Liver (tissue), 3 donors: ENCODE measurements around the gene LRRN4CL.

Experiments
- CTCF ChIP-seq: fragments of 150-350 bp; IDR thresholded peaks from 2 replicates; pipeline ENCODE4 v1.5.1; 2017; ENCODE audit warnings: improper control_type of control experiment, low read depth, low read length; ENCODE audit not compliant: missing input control
- JUND ChIP-seq, 2 donors: IDR thresholded peaks; 2 replicates each; pipeline ENCODE4 v1.6.1; 2016; ENCODE audit warnings: antibody characterized with exemption in 2 of 2
- RAD21 ChIP-seq, 2 donors: IDR thresholded peaks; 2 replicates each; pipeline ENCODE4 v1.6.1; 2016; ENCODE audit warnings: antibody characterized with exemption in 2 of 2, mild to moderate bottlenecking in 2 of 2
- TAF1 ChIP-seq: conservative IDR thresholded peaks from 2 replicates; pipeline ENCODE4 v1.6.1; 2016; ENCODE audit warnings: antibody characterized with exemption, mild to moderate bottlenecking
- donor health status: healthy.
- donor health status: healthy.

DNA sequence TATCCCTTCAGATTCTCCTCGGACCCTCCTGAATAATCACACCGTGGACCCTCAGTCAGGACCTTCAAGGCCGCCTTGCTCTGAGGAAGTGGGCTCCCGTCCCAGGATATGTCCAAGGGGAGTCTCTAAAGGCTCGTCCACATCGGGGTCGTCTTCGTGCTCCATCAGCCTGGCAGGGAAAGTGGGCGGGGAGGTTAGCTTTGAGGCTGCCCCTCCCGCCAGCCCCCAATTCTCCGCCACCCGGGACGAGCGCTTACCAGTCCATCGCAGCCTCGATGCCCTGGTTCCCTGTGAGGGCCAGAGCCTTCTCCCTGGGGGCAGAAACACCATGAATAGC lies 10.9 kb downstream of the LRRN4CL start:
- no peak for TF ChIP-seq RAD21 (IDR thresholded peaks at IDR 0.05)
- no peak for TF ChIP-seq CTCF
- TF ChIP-seq JUND (IDR thresholded peaks at IDR 0.05), result no peak
- TF ChIP-seq TAF1, result no peak
